AG04450 (cell line): ENCODE data around the gene ADAMTS5. TPM values are rescaled to one million over a fixed set of nuclear protein-coding genes. Genes with fewer than 3 reads are reported as not detected.

Experiments used
- CTCF ChIA-PET: fragments of 300-600, 350-600 bp; formaldehyde crosslinking; extraction: SDS; loops from one replicate; lab custom pipeline; 2022; ENCODE audit warnings: antibody characterized with exemption, inconsistent platforms; lab: Charles Lee
- POLR2A ChIA-PET: fragments of 350-600 bp; formaldehyde crosslinking; extraction: SDS; loops from one replicate; lab custom pipeline; 2021; ENCODE audit warnings: antibody characterized with exemption, inconsistent platforms; lab: Yijun Ruan, JAX
- DNase-seq: peaks from one replicate; pipeline ENCODE4 v3.0.0-alpha.2; 2011; ENCODE audit warnings: low read depth, low spot score
- H3K27ac ChIP-seq: one replicate; pipeline ENCODE4 v1.5.1; 2012; ENCODE audit warnings: low read depth, low read length, control low read depth
- H3K27me3 ChIP-seq: one replicate; pipeline ENCODE4 v1.6.0; 2012; ENCODE audit warnings: low read length; ENCODE audit not compliant: control insufficient read depth, insufficient read depth
- H3K4me3 ChIP-seq: 2 replicates; pipeline ENCODE4 v1.5.1; 2011; ENCODE audit warnings: mild to moderate bottlenecking, low read depth, low read length, control low read depth
- H3K9me3 ChIP-seq: 2 replicates; pipeline ENCODE4 v1.5.1; 2012; ENCODE audit warnings: low read length; ENCODE audit not compliant: control insufficient read depth, insufficient read depth
- CTCF ChIP-seq: IDR thresholded peaks from 2 replicates; pipeline ENCODE4 v1.5.1; 2011; ENCODE audit warnings: low read depth, low read length, control low read depth, inconsistent platforms
- polyA plus RNA-seq: library from polyadenylated mRNA; depleted of rRNA; stranded (reverse); fragments of >200 nt; gene quantifications from 2 replicates; pipeline ENCODE4 v1.2.3, GENCODE V29; 2011

ADAMTS5 gene
- polyA plus RNA-seq, 1 experiment: 4.1 TPM

- CTCF ChIA-PET: interaction anchor here (1.4 kb wide), 1 partner anchor 55 kb away, joined by 6 read pairs; no protein-coding TSS in a partner anchor
- no peak for DNase-seq
- no peak for TF ChIP-seq CTCF
Measured at GRCh38 chr21:26935977-26936376, 30.9 kb downstream of the ADAMTS5 start.

GRCh38 chr21:26934383-26934782, 32.5 kb downstream of the ADAMTS5 start:
- no peak for DNase-seq
- ChIA-PET POLR2A (no interaction called here), CTCF (no interaction called here)
- H3K9me3 ChIP-seq: no peaks in the 10 kb centered on the region
- H3K27ac ChIP-seq: no peak overlapping the region
- H3K27me3 ChIP-seq: no peaks in the 10 kb centered on the region
- H3K4me3 ChIP-seq: no peak overlapping the region
- no peak for TF ChIP-seq CTCF

More at GRCh38 chr21:26935977-26936376, 30.9 kb downstream of the ADAMTS5 start:
- POLR2A ChIA-PET: no interaction called here
- Histone ChIP-seq H3K27ac (no peak overlapping the region), H3K27me3 (no peaks in the 10 kb centered on the region), H3K4me3 (no peak overlapping the region), H3K9me3 (no peaks in the 10 kb centered on the region)

- Histone ChIP-seq H3K27ac (no peak overlapping the region), H3K4me3 (no peak overlapping the region), H3K9me3 (no peaks in the 10 kb centered on the region), H3K27me3 (no peaks in the 10 kb centered on the region)
- POLR2A ChIA-PET: no interaction called here
- CTCF ChIA-PET: no interaction called here
- no peak for DNase-seq
- TF ChIP-seq CTCF: no peak
Measured at GRCh38 chr21:26933448-26933847, 33.4 kb downstream of the ADAMTS5 start.

GRCh38 chr21:26925636-26926035, 41.3 kb downstream of the ADAMTS5 start:
- no peak overlapping the region for H3K4me3 ChIP-seq
- ChIA-PET CTCF (no interaction called here), POLR2A (no interaction called here)
- H3K9me3 ChIP-seq: no peaks in the 10 kb centered on the region
- no peak overlapping the region for H3K27ac ChIP-seq
- no peaks in the 10 kb centered on the region for H3K27me3 ChIP-seq
- TF ChIP-seq CTCF: no peak
- DNase-seq: no peak

GRCh38 chr21:26925122-26925521, 41.8 kb downstream of the ADAMTS5 start:
- Histone ChIP-seq H3K9me3 (no peaks in the 10 kb centered on the region), H3K4me3 (no peak overlapping the region), H3K27ac (no peak overlapping the region), H3K27me3 (no peaks in the 10 kb centered on the region)
- ChIA-PET CTCF (no interaction called here), POLR2A (no interaction called here)
- no peak for TF ChIP-seq CTCF
- DNase-seq: no peak
